ENCODE data around the gene ALG13. TPM values are rescaled to one million over a fixed set of nuclear protein-coding genes. Genes with fewer than 3 reads are reported as not detected.
A peak's percentile ranks its signal among the peaks of the same experiment; 100 is the strongest.

The ALG13 gene
- total RNA-seq = 10 to 100 TPM; 38.6 to 77.2 TPM
- polyA plus RNA-seq (2013, experiment 1 of 2) = 38.8 TPM
- 39.7 TPM for polyA plus RNA-seq (2013, experiment 2 of 2)
- long read RNA-seq, experiment 1, partial matches to known transcripts = 3 of 14 reads
- long read RNA-seq, experiment 1, other reads (novel, unspliced or antisense) = 8 of 14 reads
- long read RNA-seq, experiment 2, full-length matches to known transcripts = 3 of 14 reads
- long read RNA-seq, experiment 2, partial matches to known transcripts = 3 of 14 reads
- long read RNA-seq, experiment 2, other reads (novel, unspliced or antisense) = 8 of 14 reads
- long read RNA-seq, experiment 3, full-length matches to known transcripts = 45 of 70 reads
- long read RNA-seq, experiment 3, partial matches to known transcripts = 4 of 70 reads
- long read RNA-seq, experiment 3, other reads (novel, unspliced or antisense) = 21 of 70 reads
- long read RNA-seq, experiment 4, transcript ALG13-202 (4 exons, 2,770 nt) = major isoform, 7 of 15 reads
- long read RNA-seq, experiment 4, partial matches to known transcripts = 3 of 15 reads
- long read RNA-seq, experiment 4, other reads (novel, unspliced or antisense) = 1 of 15 reads

DNA sequence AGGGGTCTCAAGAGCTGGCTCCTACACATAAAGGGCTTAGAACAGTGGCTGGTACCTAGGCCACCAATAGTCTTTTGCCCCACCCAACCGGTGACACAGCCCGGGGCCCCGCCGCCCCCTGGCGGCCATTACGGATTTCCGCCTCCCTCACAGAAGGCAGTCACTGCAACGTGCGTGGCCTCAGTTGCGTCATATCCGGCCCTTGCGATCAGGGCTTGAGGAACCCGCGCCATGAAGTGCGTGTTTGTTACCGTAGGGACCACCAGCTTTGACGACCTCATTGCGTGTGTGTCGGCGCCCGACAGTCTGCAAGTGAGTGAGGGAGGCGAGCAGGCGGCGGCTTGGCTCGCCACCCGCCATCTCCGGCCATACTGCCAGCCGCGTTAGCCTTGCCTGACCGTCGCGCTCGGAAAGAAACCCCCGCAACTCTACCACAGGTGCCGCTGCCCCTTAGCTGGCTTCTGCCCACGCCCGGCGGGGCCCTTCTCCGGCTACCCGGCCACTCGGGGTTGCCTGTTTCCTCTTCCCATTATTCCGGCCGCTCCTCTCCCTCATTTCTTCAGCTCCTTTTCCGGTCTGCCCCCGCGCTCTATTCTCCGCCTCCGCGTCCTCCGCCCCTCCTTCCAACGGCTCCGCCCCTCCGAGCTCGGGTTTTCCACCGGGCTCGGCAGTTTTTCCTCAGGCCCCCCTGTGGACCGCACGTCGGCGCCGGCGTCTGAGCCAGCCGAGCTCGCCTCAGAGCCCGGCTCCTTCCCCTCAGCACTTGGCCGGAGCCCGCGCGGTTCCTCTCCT lies at the start of gene ALG13:
Gene ALG13, plus strand, starts transcription at position 183 of the 792 bp plus-strand sequence. Its CDS starts 49 bp downstream, at position 232.
- no peaks in the 10 kb centered on the region for H3K27me3 ChIP-seq (ENCODE audit: control insufficient read depth, insufficient read depth, low read length, poor library complexity, severe bottlenecking)
- no peaks in the 10 kb centered on the region for H3K27me3 Mint-ChIP-seq (ENCODE audit: insufficient read depth)
- 0% methylated on average over 1 to 69 of the region's 69 CpGs for WGBS, 2 experiments (ENCODE audit: insufficient coverage in 1 of 2, insufficient read length in 1 of 2)
- peaks cover 23% of the 10 kb centered on the region for H3K36me3 ChIP-seq (ENCODE audit: control insufficient read depth, insufficient read depth, low read length)
- H3K4me3 ChIP-seq (ENCODE audit: low read length) = peak within 1 kb of the TSS; percentile 86
- H3K4me1 Mint-ChIP-seq = peaks cover 8% of the 10 kb centered on the region
- H3K4me1 ChIP-seq (ENCODE audit: control insufficient read depth, insufficient read depth, low read length) = no peaks in the 10 kb centered on the region
- H3K9me3 Mint-ChIP-seq = no peaks in the 10 kb centered on the region
- DNase-seq = peak; percentile 96
- peak within 1 kb of the TSS; percentile 92 for H3K9ac ChIP-seq (ENCODE audit: extremely low read depth, low read length, poor library complexity, severe bottlenecking)
- peaks cover 51% of the 10 kb centered on the region for H3K36me3 Mint-ChIP-seq (ENCODE audit: low read depth)
- peak within 1 kb of the TSS; percentile 99 for H3K27ac ChIP-seq (ENCODE audit: low read depth, low read length)
- TF ChIP-seq, protein P1, sequence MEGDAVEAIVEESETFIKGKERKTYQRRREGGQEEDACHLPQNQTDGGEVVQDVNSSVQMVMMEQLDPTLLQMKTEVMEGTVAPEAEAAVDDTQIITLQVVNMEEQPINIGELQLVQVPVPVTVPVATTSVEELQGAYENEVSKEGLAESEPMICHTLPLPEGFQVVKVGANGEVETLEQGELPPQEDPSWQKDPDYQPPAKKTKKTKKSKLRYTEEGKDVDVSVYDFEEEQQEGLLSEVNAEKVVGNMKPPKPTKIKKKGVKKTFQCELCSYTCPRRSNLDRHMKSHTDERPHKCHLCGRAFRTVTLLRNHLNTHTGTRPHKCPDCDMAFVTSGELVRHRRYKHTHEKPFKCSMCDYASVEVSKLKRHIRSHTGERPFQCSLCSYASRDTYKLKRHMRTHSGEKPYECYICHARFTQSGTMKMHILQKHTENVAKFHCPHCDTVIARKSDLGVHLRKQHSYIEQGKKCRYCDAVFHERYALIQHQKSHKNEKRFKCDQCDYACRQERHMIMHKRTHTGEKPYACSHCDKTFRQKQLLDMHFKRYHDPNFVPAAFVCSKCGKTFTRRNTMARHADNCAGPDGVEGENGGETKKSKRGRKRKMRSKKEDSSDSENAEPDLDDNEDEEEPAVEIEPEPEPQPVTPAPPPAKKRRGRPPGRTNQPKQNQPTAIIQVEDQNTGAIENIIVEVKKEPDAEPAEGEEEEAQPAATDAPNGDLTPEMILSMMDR (conservative IDR thresholded peaks at IDR 0.05) = peak; percentile 97
- peak within 1 kb of the TSS; percentile 95 for H3K4me3 Mint-ChIP-seq
- peak within 1 kb of the TSS; percentile 99 for H3K27ac Mint-ChIP-seq
- H3K9me3 ChIP-seq (ENCODE audit: control insufficient read depth, low read length) = no peaks in the 10 kb centered on the region

DNA sequence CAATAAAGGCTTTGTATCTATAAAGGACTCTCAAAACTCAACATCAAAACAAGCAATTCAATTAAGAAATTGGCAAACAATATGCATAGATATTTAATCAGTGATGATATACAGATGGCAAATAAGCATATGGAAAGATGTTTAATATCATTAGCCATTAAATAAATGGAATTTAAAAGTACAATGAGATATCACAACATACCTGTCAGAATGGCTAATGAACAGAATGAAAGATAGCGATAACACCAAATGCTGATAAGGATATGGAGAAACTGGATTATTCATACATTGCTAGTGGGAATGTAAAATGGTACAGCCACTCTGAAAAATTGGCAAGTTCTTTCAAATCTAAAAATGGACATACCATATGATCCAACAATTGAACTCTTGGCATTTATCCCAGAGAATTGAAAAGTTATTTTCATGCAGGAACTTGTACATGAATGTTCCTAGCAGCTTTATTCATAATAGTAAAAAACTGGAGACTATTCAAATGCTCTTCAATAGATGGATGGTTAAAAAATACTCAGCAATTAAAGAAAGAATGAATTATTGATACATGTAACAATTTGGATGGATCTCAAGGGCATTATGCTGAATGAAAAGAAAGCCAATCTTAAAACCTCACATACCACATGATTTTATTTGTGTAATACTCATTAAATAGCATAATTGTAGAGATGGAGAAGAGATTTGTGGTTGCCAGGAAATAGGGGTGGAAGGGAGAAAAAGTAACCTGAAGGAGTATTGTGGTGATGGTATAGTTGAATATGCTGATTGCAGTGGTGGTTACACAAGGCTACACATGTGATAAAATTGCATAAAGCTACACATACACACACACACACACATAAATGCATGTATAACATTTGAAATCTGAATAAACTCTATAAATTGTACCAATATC lies 45.9 kb upstream of the ALG13 start:
- no peak overlapping the region for H3K4me3 Mint-ChIP-seq
- H3K4me1 Mint-ChIP-seq = no peaks in the 10 kb centered on the region

More for the DNA sequence above, 45.9 kb upstream of the ALG13 start:
- H3K36me3 ChIP-seq (ENCODE audit: control insufficient read depth, insufficient read depth, low read length) = no peaks in the 10 kb centered on the region
- TF ChIP-seq, protein P1 (conservative IDR thresholded peaks at IDR 0.05) = no peak
- H3K4me1 ChIP-seq (ENCODE audit: control insufficient read depth, insufficient read depth, low read length) = no peaks in the 10 kb centered on the region
- no peaks in the 10 kb centered on the region for H3K36me3 Mint-ChIP-seq (ENCODE audit: low read depth)
- H3K9me3 Mint-ChIP-seq = no peaks in the 10 kb centered on the region
- H3K27ac ChIP-seq (ENCODE audit: low read depth, low read length) = no peak overlapping the region
- H3K4me3 ChIP-seq (ENCODE audit: low read length) = no peak overlapping the region
- H3K27me3 Mint-ChIP-seq (ENCODE audit: insufficient read depth) = no peaks in the 10 kb centered on the region
- H3K9ac ChIP-seq (ENCODE audit: extremely low read depth, low read length, poor library complexity, severe bottlenecking) = no peak overlapping the region
- no peaks in the 10 kb centered on the region for H3K9me3 ChIP-seq (ENCODE audit: control insufficient read depth, low read length)
- H3K27ac Mint-ChIP-seq = no peak overlapping the region
- no peaks in the 10 kb centered on the region for H3K27me3 ChIP-seq (ENCODE audit: control insufficient read depth, insufficient read depth, low read length, poor library complexity, severe bottlenecking)
- WGBS, 2 experiments (ENCODE audit: insufficient coverage in 1 of 2, insufficient read length in 1 of 2) = 100% methylated on average over 1 of the region's 1 CpG; no CpG with 5 or more reads in 1 of the 2 experiments
- DNase-seq = no peak

Data from endodermal cell (in vitro differentiated cells).